ENCODE data around the gene GNS.

GRCh38 chr12:64752833-64753238, 6.4 kb downstream of the GNS start:
- TF ChIP-seq, protein P1, sequence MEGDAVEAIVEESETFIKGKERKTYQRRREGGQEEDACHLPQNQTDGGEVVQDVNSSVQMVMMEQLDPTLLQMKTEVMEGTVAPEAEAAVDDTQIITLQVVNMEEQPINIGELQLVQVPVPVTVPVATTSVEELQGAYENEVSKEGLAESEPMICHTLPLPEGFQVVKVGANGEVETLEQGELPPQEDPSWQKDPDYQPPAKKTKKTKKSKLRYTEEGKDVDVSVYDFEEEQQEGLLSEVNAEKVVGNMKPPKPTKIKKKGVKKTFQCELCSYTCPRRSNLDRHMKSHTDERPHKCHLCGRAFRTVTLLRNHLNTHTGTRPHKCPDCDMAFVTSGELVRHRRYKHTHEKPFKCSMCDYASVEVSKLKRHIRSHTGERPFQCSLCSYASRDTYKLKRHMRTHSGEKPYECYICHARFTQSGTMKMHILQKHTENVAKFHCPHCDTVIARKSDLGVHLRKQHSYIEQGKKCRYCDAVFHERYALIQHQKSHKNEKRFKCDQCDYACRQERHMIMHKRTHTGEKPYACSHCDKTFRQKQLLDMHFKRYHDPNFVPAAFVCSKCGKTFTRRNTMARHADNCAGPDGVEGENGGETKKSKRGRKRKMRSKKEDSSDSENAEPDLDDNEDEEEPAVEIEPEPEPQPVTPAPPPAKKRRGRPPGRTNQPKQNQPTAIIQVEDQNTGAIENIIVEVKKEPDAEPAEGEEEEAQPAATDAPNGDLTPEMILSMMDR (IDR thresholded peaks at IDR 0.05) = no peak
- no peak for TF ChIP-seq ZFX (IDR thresholded peaks at IDR 0.05; ENCODE audit: borderline replicate concordance)
